HG03045 (cell line): ENCODE measurements around the gene C22orf39.

ENCODE experiments used
- ATAC-seq: cut with Tn5 transposase; IDR thresholded peaks from one replicate; pipeline ENCODE4 v1.9.1; 2021; ENCODE audit warnings: mild to moderate bottlenecking, moderate library complexity; ENCODE audit not compliant: unreplicated experiment

The C22orf39 gene

GRCh38 chr22:19402642-19403191, 44.8 kb downstream of the C22orf39 start:
- no peak for ATAC-seq

- no peak for ATAC-seq
Measured at GRCh38 chr22:19401483-19401882, 46.0 kb downstream of the C22orf39 start.

GRCh38 chr22:19400881-19401280, 46.6 kb downstream of the C22orf39 start:
- ATAC-seq: no peak

- ATAC-seq: no peak
Measured at GRCh38 chr22:19398652-19399051, 48.9 kb downstream of the C22orf39 start.

GRCh38 chr22:19398206-19398605, 49.3 kb downstream of the C22orf39 start:
- ATAC-seq: no peak

GRCh38 chr22:19397734-19398104, 49.8 kb downstream of the C22orf39 start:
- ATAC-seq: no peak

GRCh38 chr22:19396934-19397733, 50.4 kb downstream of the C22orf39 start:
- no peak for ATAC-seq

GRCh38 chr22:19396561-19396933, 51.0 kb downstream of the C22orf39 start:
- ATAC-seq: no peak

- ATAC-seq: no peak
Measured at GRCh38 chr22:19395276-19395675, 52.2 kb downstream of the C22orf39 start.

GRCh38 chr22:19394274-19395050, 53.0 kb downstream of the C22orf39 start:
- no peak for ATAC-seq

GRCh38 chr22:19393704-19394103, 53.8 kb downstream of the C22orf39 start:
- ATAC-seq: no peak
